ENCODE measurements around the gene AKNAD1.
"Not testable (repeated sequence)": the region's sequence is repeated elsewhere in the genome, so short reads cannot be mapped to it uniquely, and the experiment has no call there.

Gene AKNAD1

GRCh38 chr1:108856994-108857393, at the start of gene AKNAD1:
Gene AKNAD1 (minus strand): TSS chr1:108857094. CDS start chr1:108852664, 4,430 bp downstream.
- DNase-seq: no peak

- no peak for DNase-seq
Measured at GRCh38 chr1:108901106-108901505, 44.2 kb upstream of the AKNAD1 start.

GRCh38 chr1:108897865-108898720, 41.2 kb upstream of the AKNAD1 start:
- peak; percentile 56 for DNase-seq

GRCh38 chr1:108896146-108897145, 39.6 kb upstream of the AKNAD1 start:
- no peak for DNase-seq

- DNase-seq: no peak
Measured at GRCh38 chr1:108893141-108893530, 36.2 kb upstream of the AKNAD1 start.

GRCh38 chr1:108892356-108893140, 35.7 kb upstream of the AKNAD1 start:
- DNase-seq: no peak

GRCh38 chr1:108889706-108890384, 33.0 kb upstream of the AKNAD1 start:
- DNase-seq: no peak

- DNase-seq: not testable (repeated sequence)
Measured at GRCh38 chr1:108889006-108889645, 32.2 kb upstream of the AKNAD1 start.

GRCh38 chr1:108886292-108886691, 29.4 kb upstream of the AKNAD1 start:
- no peak for DNase-seq

- no peak for DNase-seq
Measured at GRCh38 chr1:108884968-108885367, 28.1 kb upstream of the AKNAD1 start.

- no peak for DNase-seq
Measured at GRCh38 chr1:108882837-108883236, 25.9 kb upstream of the AKNAD1 start.

- no peak for DNase-seq
Measured at GRCh38 chr1:108881369-108881768, 24.5 kb upstream of the AKNAD1 start.

GRCh38 chr1:108880850-108881249, 24.0 kb upstream of the AKNAD1 start:
- no peak for DNase-seq

- peak; percentile 40 for DNase-seq
Measured at GRCh38 chr1:108878678-108879077, 21.8 kb upstream of the AKNAD1 start.

- DNase-seq: no peak
Measured at GRCh38 chr1:108878160-108878469, 21.2 kb upstream of the AKNAD1 start.

GRCh38 chr1:108877348-108878159, 20.7 kb upstream of the AKNAD1 start:
- peak; percentile 16 for DNase-seq

GRCh38 chr1:108871050-108871724, 14.3 kb upstream of the AKNAD1 start:
- DNase-seq: no peak

- no peak for DNase-seq
Measured at GRCh38 chr1:108865316-108865910, 8.5 kb upstream of the AKNAD1 start.

- no peak for DNase-seq
Measured at GRCh38 chr1:108863984-108864383, 7.1 kb upstream of the AKNAD1 start.
